ENCODE data around the gene CSNK1G1. TPM values are rescaled to one million over a fixed set of nuclear protein-coding genes. Genes with fewer than 3 reads are reported as not detected.

Gene CSNK1G1
- polyA plus RNA-seq, 2 of the 4 experiments (the other 2 are of a cell fraction): 11.0 to 36.3 TPM

GRCh38 chr15:64216730-64217428 lies 139.1 kb downstream of the CSNK1G1 start (continued):
- TF ChIP-seq, protein P1, sequence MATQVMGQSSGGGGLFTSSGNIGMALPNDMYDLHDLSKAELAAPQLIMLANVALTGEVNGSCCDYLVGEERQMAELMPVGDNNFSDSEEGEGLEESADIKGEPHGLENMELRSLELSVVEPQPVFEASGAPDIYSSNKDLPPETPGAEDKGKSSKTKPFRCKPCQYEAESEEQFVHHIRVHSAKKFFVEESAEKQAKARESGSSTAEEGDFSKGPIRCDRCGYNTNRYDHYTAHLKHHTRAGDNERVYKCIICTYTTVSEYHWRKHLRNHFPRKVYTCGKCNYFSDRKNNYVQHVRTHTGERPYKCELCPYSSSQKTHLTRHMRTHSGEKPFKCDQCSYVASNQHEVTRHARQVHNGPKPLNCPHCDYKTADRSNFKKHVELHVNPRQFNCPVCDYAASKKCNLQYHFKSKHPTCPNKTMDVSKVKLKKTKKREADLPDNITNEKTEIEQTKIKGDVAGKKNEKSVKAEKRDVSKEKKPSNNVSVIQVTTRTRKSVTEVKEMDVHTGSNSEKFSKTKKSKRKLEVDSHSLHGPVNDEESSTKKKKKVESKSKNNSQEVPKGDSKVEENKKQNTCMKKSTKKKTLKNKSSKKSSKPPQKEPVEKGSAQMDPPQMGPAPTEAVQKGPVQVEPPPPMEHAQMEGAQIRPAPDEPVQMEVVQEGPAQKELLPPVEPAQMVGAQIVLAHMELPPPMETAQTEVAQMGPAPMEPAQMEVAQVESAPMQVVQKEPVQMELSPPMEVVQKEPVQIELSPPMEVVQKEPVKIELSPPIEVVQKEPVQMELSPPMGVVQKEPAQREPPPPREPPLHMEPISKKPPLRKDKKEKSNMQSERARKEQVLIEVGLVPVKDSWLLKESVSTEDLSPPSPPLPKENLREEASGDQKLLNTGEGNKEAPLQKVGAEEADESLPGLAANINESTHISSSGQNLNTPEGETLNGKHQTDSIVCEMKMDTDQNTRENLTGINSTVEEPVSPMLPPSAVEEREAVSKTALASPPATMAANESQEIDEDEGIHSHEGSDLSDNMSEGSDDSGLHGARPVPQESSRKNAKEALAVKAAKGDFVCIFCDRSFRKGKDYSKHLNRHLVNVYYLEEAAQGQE (IDR thresholded peaks at IDR 0.05): no peak

DNA sequence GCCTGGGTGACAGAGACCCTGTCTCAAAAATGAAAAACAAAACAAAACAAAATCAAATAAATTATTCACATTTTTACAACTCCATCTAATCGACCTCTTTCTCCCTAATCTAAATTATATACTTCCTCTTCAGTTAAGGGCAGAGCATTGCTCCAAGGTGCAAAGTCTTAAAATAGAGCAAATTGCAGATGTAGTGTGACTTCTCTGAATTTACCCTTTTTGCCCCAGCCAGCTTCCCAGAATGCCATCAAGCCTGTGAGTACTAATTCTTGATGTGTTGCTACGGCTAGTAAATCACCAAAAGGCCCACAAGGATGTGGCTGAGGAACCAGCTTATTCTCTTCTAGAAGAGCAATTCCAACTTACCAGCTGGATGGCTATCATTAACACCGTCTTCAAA lies 139.8 kb downstream of the CSNK1G1 start:
- H3K4me2 ChIP-seq: no peak overlapping the region
- no peak for ATAC-seq
- no peak for DNase-seq (ENCODE audit: low read depth in 1 of 2, low spot score in 1 of 2)
- POLR2A ChIA-PET: interaction anchor here (0.7 to 0.8 kb wide), 2 partner anchors 13 to 140 kb away, joined by 3 read pairs; no protein-coding TSS in a partner anchor
- CTCF ChIA-PET: interaction anchor here (1.0 kb wide), 1 partner anchor 25 kb away, joined by 3 read pairs; no protein-coding TSS in a partner anchor
- no peak overlapping the region for H3K4me3 ChIP-seq
- FAIRE-seq: no peak
- no peak for TF ChIP-seq ESRRA (IDR thresholded peaks at IDR 0.05; ENCODE audit: borderline replicate concordance, low read length)
- TF ChIP-seq SMC3 (IDR thresholded peaks at IDR 0.05): no peak
- TF ChIP-seq JUN (IDR thresholded peaks at IDR 0.05): no peak
- TF ChIP-seq ATOH8 (CRISPR knock-in tag; IDR thresholded peaks at IDR 0.05; ENCODE audit: low read depth): no peak
- TF ChIP-seq, protein P2, sequence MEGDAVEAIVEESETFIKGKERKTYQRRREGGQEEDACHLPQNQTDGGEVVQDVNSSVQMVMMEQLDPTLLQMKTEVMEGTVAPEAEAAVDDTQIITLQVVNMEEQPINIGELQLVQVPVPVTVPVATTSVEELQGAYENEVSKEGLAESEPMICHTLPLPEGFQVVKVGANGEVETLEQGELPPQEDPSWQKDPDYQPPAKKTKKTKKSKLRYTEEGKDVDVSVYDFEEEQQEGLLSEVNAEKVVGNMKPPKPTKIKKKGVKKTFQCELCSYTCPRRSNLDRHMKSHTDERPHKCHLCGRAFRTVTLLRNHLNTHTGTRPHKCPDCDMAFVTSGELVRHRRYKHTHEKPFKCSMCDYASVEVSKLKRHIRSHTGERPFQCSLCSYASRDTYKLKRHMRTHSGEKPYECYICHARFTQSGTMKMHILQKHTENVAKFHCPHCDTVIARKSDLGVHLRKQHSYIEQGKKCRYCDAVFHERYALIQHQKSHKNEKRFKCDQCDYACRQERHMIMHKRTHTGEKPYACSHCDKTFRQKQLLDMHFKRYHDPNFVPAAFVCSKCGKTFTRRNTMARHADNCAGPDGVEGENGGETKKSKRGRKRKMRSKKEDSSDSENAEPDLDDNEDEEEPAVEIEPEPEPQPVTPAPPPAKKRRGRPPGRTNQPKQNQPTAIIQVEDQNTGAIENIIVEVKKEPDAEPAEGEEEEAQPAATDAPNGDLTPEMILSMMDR (IDR thresholded peaks at IDR 0.05): no peak
- TF ChIP-seq PHF8 (IDR thresholded peaks at IDR 0.05; ENCODE audit: borderline replicate concordance, low read depth): no peak
- TF ChIP-seq, protein P3, sequence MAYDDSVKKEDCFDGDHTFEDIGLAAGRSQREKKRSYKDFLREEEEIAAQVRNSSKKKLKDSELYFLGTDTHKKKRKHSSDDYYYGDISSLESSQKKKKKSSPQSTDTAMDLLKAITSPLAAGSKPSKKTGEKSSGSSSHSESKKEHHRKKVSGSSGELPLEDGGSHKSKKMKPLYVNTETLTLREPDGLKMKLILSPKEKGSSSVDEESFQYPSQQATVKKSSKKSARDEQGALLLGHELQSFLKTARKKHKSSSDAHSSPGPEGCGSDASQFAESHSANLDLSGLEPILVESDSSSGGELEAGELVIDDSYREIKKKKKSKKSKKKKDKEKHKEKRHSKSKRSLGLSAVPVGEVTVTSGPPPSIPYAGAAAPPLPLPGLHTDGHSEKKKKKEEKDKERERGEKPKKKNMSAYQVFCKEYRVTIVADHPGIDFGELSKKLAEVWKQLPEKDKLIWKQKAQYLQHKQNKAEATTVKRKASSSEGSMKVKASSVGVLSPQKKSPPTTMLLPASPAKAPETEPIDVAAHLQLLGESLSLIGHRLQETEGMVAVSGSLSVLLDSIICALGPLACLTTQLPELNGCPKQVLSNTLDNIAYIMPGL (CRISPR knock-in tag; IDR thresholded peaks at IDR 0.05; ENCODE audit: borderline replicate concordance): no peak
- TF ChIP-seq KDM1A (IDR thresholded peaks at IDR 0.05; ENCODE audit: low read depth): no peak
- no peak for TF ChIP-seq CEBPB (IDR thresholded peaks at IDR 0.05)
- TF ChIP-seq SREBF2 (IDR thresholded peaks at IDR 0.05): no peak
- H3K27ac ChIP-seq: no peak overlapping the region
- 78% methylated on average over 3 of the region's 3 CpGs for WGBS (ENCODE audit: missing lambda C conversion rate)
- H3K4me1 ChIP-seq: no peaks in the 10 kb centered on the region
- H3K9me3 ChIP-seq: no peaks in the 10 kb centered on the region

- CTCF ChIA-PET: interaction anchor here (0.5 kb wide), 1 partner anchor 9 kb away, joined by 3 read pairs; no protein-coding TSS in a partner anchor
- H3K27ac ChIP-seq: no peak overlapping the region
- H3K4me2 ChIP-seq: no peak overlapping the region
- WGBS (ENCODE audit: missing lambda C conversion rate): 87% methylated on average over 3 of the region's 3 CpGs
- no peak for FAIRE-seq
- POLR2A ChIA-PET: no interaction called here
- H3K9me3 ChIP-seq: no peaks in the 10 kb centered on the region
- ATAC-seq: no peak
- H3K4me1 ChIP-seq: no peaks in the 10 kb centered on the region
- no peak for TF ChIP-seq USF2 (IDR thresholded peaks at IDR 0.05)
- no peak for TF ChIP-seq RNF2 (IDR thresholded peaks at IDR 0.05; ENCODE audit: borderline replicate concordance, low read depth)
- TF ChIP-seq SREBF2 (IDR thresholded peaks at IDR 0.05): no peak
- TF ChIP-seq POLR2A (IDR thresholded peaks at IDR 0.05; ENCODE audit: low read length): no peak
- TF ChIP-seq HOXA7 (CRISPR knock-in tag; IDR thresholded peaks at IDR 0.05): no peak
- no peak for TF ChIP-seq EHF (CRISPR knock-in tag; IDR thresholded peaks at IDR 0.05)
- TF ChIP-seq ZC3H11A (IDR thresholded peaks at IDR 0.05): no peak
- TF ChIP-seq NPAS2 (CRISPR knock-in tag; IDR thresholded peaks at IDR 0.05; ENCODE audit: borderline replicate concordance): no peak
- no peak for TF ChIP-seq RARB (CRISPR knock-in tag; IDR thresholded peaks at IDR 0.05)
- TF ChIP-seq ZNF302 (CRISPR knock-in tag; IDR thresholded peaks at IDR 0.05): no peak
- TF ChIP-seq SMC3 (IDR thresholded peaks at IDR 0.05): no peak
- TF ChIP-seq TP53 (CRISPR knock-in tag; IDR thresholded peaks at IDR 0.05): no peak
- TF ChIP-seq CHD4 (IDR thresholded peaks at IDR 0.05; ENCODE audit: borderline replicate concordance): no peak
- TF ChIP-seq KDM1A (IDR thresholded peaks at IDR 0.05; ENCODE audit: low read depth): no peak
- no peak for TF ChIP-seq FOSL2 (IDR thresholded peaks at IDR 0.05)
- no peak for TF ChIP-seq FOSL2 (CRISPR knock-in tag; IDR thresholded peaks at IDR 0.05)
- no peak for TF ChIP-seq BHLHE40 (IDR thresholded peaks at IDR 0.05; ENCODE audit: low read depth, low read length)
- DNase-seq (ENCODE audit: low read depth in 1 of 2, low spot score in 1 of 2): no peak
- no peak overlapping the region for H3K4me3 ChIP-seq
These were observed 142.3 kb downstream of the CSNK1G1 start for GRCh38 chr15:64213646-64214045.

Data from A549 (cell line).